Erythroblast (primary cell): ENCODE measurements around the gene KMT2D.

Experiments used
- GATA1 ChIP-seq: IDR thresholded peaks from 2 replicates; pipeline ENCODE4 v1.6.1; 2011; ENCODE audit warnings: low read depth, mild to moderate bottlenecking, control low read depth, low read length, moderate library complexity
- POLR2A ChIP-seq: IDR thresholded peaks from 2 replicates; pipeline ENCODE4 v1.6.1; 2011; ENCODE audit warnings: mild to moderate bottlenecking, low read length

DNA sequence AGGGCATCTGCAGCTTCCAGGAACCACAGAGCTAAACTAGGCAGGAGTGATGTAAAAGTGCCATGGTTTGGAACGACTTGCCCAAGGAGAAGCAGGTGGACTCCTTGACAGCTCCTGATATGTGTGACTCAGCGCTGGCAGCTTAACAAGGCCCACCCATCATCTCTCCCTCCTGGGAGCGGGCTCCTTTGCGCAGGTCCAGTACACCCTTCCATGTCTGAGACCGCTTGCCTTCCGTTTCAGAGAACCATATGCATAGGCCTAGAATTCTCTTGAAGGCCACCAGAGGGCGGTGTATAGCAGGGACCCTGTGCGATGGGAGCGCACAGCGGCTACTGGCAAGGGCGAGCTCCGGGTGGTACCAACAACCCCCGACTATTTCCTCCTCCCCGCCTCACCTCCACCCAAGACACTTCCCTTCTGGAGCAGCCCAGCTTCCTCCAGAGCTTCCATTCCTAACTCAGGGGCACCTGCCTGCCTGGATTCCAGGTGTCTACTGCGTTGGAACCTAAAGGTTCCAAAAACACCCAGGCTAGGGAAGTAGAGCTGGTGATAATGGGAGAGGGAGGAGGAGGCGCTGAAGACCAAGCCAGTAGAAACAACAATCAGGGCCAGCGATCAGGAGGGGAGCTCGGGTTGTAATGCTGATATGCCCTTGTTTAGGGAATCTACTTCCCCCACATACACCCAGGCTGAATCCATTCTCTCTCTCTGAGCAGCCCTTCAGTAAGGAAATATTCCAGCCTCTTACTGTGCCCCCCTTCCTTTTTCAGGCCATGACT, 27.7 kb upstream of the KMT2D start:
- no peak for TF ChIP-seq POLR2A
- TF ChIP-seq GATA1, result no peak
